GM12878 (cell line): ENCODE data around the gene ADM2. TPM values are rescaled to one million over a fixed set of nuclear protein-coding genes. Genes with fewer than 3 reads are reported as not detected.
A peak's percentile ranks its signal among the peaks of the same experiment; 100 is the strongest.

Source experiments
- ATAC-seq: fragments of 200-7000 bp; cut with Tn5 transposase; 3 replicates; pipeline ENCODE4 v1.9.1; 2020; ENCODE audit warnings: mild to moderate bottlenecking, moderate library complexity
- BruUV-seq: library from RNA; stranded (reverse); fragments of 400-500 nt; replicated peaks from 2 replicates; lab custom pipeline; 2021; lab: Mats Ljungman, UMichigan
- CTCF ChIA-PET: fragments of 300-600 bp; sonication (Branson Sonifier 250); formaldehyde crosslinking; extraction: SDS; loops from one replicate; lab custom pipeline; 2021; ENCODE audit warnings: inconsistent platforms; lab: Yijun Ruan, JAX
- POLR2A ChIA-PET: fragments of 350-600 bp; formaldehyde crosslinking; extraction: SDS; loops from one replicate; lab custom pipeline; 2021; ENCODE audit warnings: inconsistent platforms; lab: Charles Lee
- RAD21 ChIA-PET: fragments of 300-600 bp; sonication (Branson Sonifier 250); formaldehyde crosslinking; loops from one replicate; lab custom pipeline; 2023; ENCODE audit warnings: antibody characterized with exemption; ENCODE audit not compliant: unreplicated experiment; lab: Charles Lee
- SMC1A ChIA-PET: fragments of 300-600 bp; sonication (Branson Sonifier 250); formaldehyde crosslinking; loops from one replicate; lab custom pipeline; 2023; ENCODE audit not compliant: unreplicated experiment, uncharacterized antibody; lab: Charles Lee
- DNase-seq: peaks from one replicate; pipeline ENCODE4 v3.0.0-alpha.2; 2011; ENCODE audit warnings: low read depth, low spot score
- FAIRE-seq: peaks from 3 replicates; lab custom pipeline; 2011; peaks lifted over from hg19 to GRCh38; lab: Jason Lieb, UNC
- H2AFZ ChIP-seq: 2 replicates; pipeline ENCODE4 v1.6.0; 2011; ENCODE audit warnings: low read depth, low read length, control low read depth; ENCODE audit not compliant: control insufficient read depth
- H3K27ac ChIP-seq: 2 replicates; pipeline ENCODE4 v1.5.1; 2011; ENCODE audit warnings: control low read depth; ENCODE audit not compliant: control insufficient read depth, insufficient read depth
- H3K27me3 ChIP-seq, 2 experiments: replicated peaks in 1 of 2; 2 replicates each; pipeline versions ENCODE4 v1.6.0 to v1.6.1; 2011; ENCODE audit warnings: low read length in 1 of 2; ENCODE audit not compliant: control insufficient read depth in 2 of 2, insufficient read depth in 2 of 2
- H3K36me3 ChIP-seq, 2 experiments: 2 replicates each; pipeline ENCODE4 v1.5.1; 2011; ENCODE audit warnings: low read length in 1 of 2; ENCODE audit not compliant: control insufficient read depth in 2 of 2, insufficient read depth in 2 of 2
- H3K4me1 ChIP-seq: 2 replicates; pipeline ENCODE4 v1.6.1; 2011; ENCODE audit warnings: mild to moderate bottlenecking, low read length, moderate library complexity, mixed read lengths; ENCODE audit not compliant: control insufficient read depth, insufficient read depth
- H3K4me2 ChIP-seq: 2 replicates; pipeline ENCODE4 v1.6.0; 2011; ENCODE audit warnings: control low read depth; ENCODE audit not compliant: control insufficient read depth, insufficient read depth
- H3K4me3 ChIP-seq: fragments of 200-600 bp; sonication (generic); 2 replicates; pipeline ENCODE4 v1.5.1; 2016
- H3K79me2 ChIP-seq: 2 replicates; pipeline ENCODE4 v1.6.0; 2011; ENCODE audit warnings: low read length; ENCODE audit not compliant: control insufficient read depth, insufficient read depth
- H3K9ac ChIP-seq: 2 replicates; pipeline ENCODE4 v1.8.0; 2011; ENCODE audit warnings: low read length, control low read depth, mixed read lengths; ENCODE audit not compliant: control insufficient read depth, insufficient read depth
- H3K9me3 ChIP-seq: replicated peaks from 3 replicates; pipeline ENCODE4 v1.5.1; 2011; ENCODE audit warnings: mild to moderate bottlenecking, low read length; ENCODE audit not compliant: control insufficient read depth, insufficient read depth
- H4K20me1 ChIP-seq: 2 replicates; pipeline ENCODE4 v1.6.0; 2011; ENCODE audit not compliant: control insufficient read depth, insufficient read depth
- CEBPZ ChIP-seq: fragments of 150-350 bp; IDR thresholded peaks from 2 replicates; pipeline ENCODE4 v1.6.1; 2016; ENCODE audit warnings: low read depth, low read length
- IKZF1 ChIP-seq: fragments of 450-650 bp; conservative IDR thresholded peaks from 2 replicates; pipeline ENCODE4 v1.6.1; 2017; ENCODE audit warnings: antibody characterized with exemption, mild to moderate bottlenecking
- PKNOX1 ChIP-seq: fragments of 450-650 bp; IDR thresholded peaks from 2 replicates; pipeline ENCODE4 v1.6.1; 2016; ENCODE audit warnings: mild to moderate bottlenecking
- POLR2A ChIP-seq: IDR thresholded peaks from 2 replicates; pipeline ENCODE4 v1.6.1; 2011; ENCODE audit warnings: low read depth, mild to moderate bottlenecking, low read length
- RAD21 ChIP-seq: IDR thresholded peaks from 2 replicates; pipeline ENCODE4 v1.6.1; 2011; ENCODE audit warnings: mild to moderate bottlenecking, low read depth, low read length, moderate library complexity; ENCODE audit not compliant: insufficient read depth
- SIN3A ChIP-seq: IDR thresholded peaks from 2 replicates; pipeline ENCODE4 v1.6.1; 2012; ENCODE audit warnings: low read depth, low read length, improper control_type of control experiment
- SKIL ChIP-seq: fragments of 450-650 bp; IDR thresholded peaks from 2 replicates; pipeline ENCODE4 v1.6.1; 2017; ENCODE audit warnings: mild to moderate bottlenecking, low read depth, inconsistent platforms; ENCODE audit not compliant: poor library complexity, severe bottlenecking
- SMARCA5 ChIP-seq: fragments of 450-650 bp; IDR thresholded peaks from 2 replicates; pipeline ENCODE4 v1.6.1; 2017; ENCODE audit warnings: mild to moderate bottlenecking
- SMC3 ChIP-seq: IDR thresholded peaks from 2 replicates; pipeline ENCODE4 v1.6.1; 2011; ENCODE audit warnings: low read length, improper control_type of control experiment, borderline replicate concordance
- ZBED1 ChIP-seq: IDR thresholded peaks from 2 replicates; pipeline ENCODE4 v1.6.1; 2016; ENCODE audit warnings: borderline replicate concordance
- ZNF687 ChIP-seq: fragments of 450-650 bp; IDR thresholded peaks from 2 replicates; pipeline ENCODE4 v1.6.1; 2017; ENCODE audit warnings: mild to moderate bottlenecking, moderate library complexity
- WGBS: methylation state at CpG from one replicate; pipeline ENCODE4 v1.1.6; 2016; ENCODE audit warnings: low lambda C conversion rate; ENCODE audit not compliant: insufficient replicate concordance, insufficient coverage; ENCODE audit errors: missing lambda C conversion rate; 5-methylcytosine and 5-hydroxymethylcytosine counted together
- in situ Hi-C: fragments of 300-500 bp; cut with MboI; formaldehyde crosslinking; loops from 9 replicates; pipeline ENCODE4 v1.14.3; 2018; ENCODE audit warnings: mixed read lengths
- intact Hi-C: fragments of 100-400 bp; cut with micrococcal nuclease; formaldehyde crosslinking; loops from one replicate; pipeline ENCODE4 v1.14.2; 2022; ENCODE audit not compliant: unreplicated experiment
- polyA plus RNA-seq, 11 experiments: library from polyadenylated mRNA; depleted of rRNA in 4 of 11; unstranded in 6 of 11; stranded (reverse) in 5 of 11; fragments of >200 nt; fragmentation: Nextera tagmentation in 4 of 11; fragmentation: Illumina TruSeq in 1 of 11; extraction: Ambion mirVana in 4 of 11; extraction: Trizol in 1 of 11; gene quantifications; 1 replicate in 1 of 11; 2 replicates in 10 of 11; pipeline versions ENCODE4 v1.2.1 to v1.2.3, GENCODE V29; 2011 to 2016; ENCODE audit warnings: inconsistent platforms in 2 of 11, missing spikeins in 2 of 11, low read depth in 1 of 11
- total RNA-seq, 4 experiments: library from RNA; depleted of rRNA in 3 of 4; stranded (reverse); fragments of >200 nt in 3 of 4; fragmentation: Illumina TruSeq in 1 of 4; extraction: Trizol in 1 of 4; gene quantifications; 2 replicates each; pipeline versions ENCODE4 v1.2.1 to v1.2.3, GENCODE V29; 2013 to 2021

The ADM2 gene
- total and polyA plus RNA-seq, 10 of the 15 experiments (the other 5 are each of a cell fraction or from before 2014, with no cell fraction given), result 0.02 to 0.33 (median 0.12) TPM; not detected in 2

- FAIRE-seq (no peak), ATAC-seq (peak; percentile 54), DNase-seq (no peak)
- H4K20me1 ChIP-seq, result no peaks in the 10 kb centered on the region
- no TSS peak for BruUV-seq
- SMC1A ChIA-PET, result interaction anchor here (1.4 to 1.6 kb wide), 2 partner anchors 24 to 53 kb away, joined by 5 read pairs; partner anchors contain the start of gene SCO2
- POLR2A ChIA-PET, result interaction anchor here (1.0 to 2.2 kb wide), 3 partner anchors 29 to 148 kb away, joined by 3 to 6 read pairs (median 3); partner anchors contain the start of gene SCO2
- peaks cover 54% of the 10 kb centered on the region for H3K4me1 ChIP-seq
- in situ Hi-C loops, result no loop called here
- WGBS, result 47% methylated on average over 6 of the region's 6 CpGs
- CTCF ChIA-PET, result interaction anchor here (0.7 to 2.9 kb wide), 13 partner anchors 20 to 255 kb away, joined by 3 to 16 read pairs (median 6); partner anchors contain the start of genes HDAC10, LMF2, NCAPH2 and SCO2
- H3K9me3 ChIP-seq, result no peaks in the 10 kb centered on the region
- H3K9ac ChIP-seq, result no peak overlapping the region
- H3K4me2 ChIP-seq, result peak overlapping the region; percentile 99
- H3K79me2 ChIP-seq, result peaks cover 55% of the 10 kb centered on the region
- H2AFZ ChIP-seq, result no peak overlapping the region
- H3K27me3 ChIP-seq, result no peaks in the 10 kb centered on the region
- H3K4me3 ChIP-seq, result peak overlapping the region; percentile 96
- peaks cover 1 to 4% of the 10 kb centered on the region in 2 experiments; a peak in 2 of 4 replicates for H3K36me3 ChIP-seq
- H3K27ac ChIP-seq, result no peak overlapping the region
- RAD21 ChIA-PET, result interaction anchor here (0.9 to 2.3 kb wide), 6 partner anchors 20 to 218 kb away, joined by 3 to 11 read pairs (median 6); partner anchors contain the start of genes LMF2 and SCO2
- intact Hi-C loops, result loop anchor here (10.0 kb wide), 1 partner anchor 228 kb away; the partner anchor contains the start of gene TUBGCP6
- TF ChIP-seq CEBPZ (no peak), SMC3 (peak; percentile 33; the same call in 1 of the 2 replicates), PKNOX1 (peak; percentile 8; the same call in 1 of the 2 replicates), RAD21 (peak; percentile 41), SIN3A (0 out of 2 replicates have a peak, but pooled peaks have one; percentile 21), SKIL (no peak), ZBED1 (no peak), IKZF1 (no peak), POLR2A (0 out of 2 replicates have a peak, but pooled peaks have one; percentile 37), SMARCA5 (peak; percentile 55; the same call in 1 of the 2 replicates), ZNF687 (no peak)
These were observed 8.3 kb upstream of the ADM2 start for GRCh38 chr22:50473088-50473487.
